NCI-H2227 (cell line): ENCODE results near the gene FGF19.

Experiments used
- DNase-seq: peaks from one replicate; lab custom pipeline; 2025; ENCODE audit not compliant: unreplicated experiment; lab: John Stamatoyannopoulos, UW

Gene FGF19

DNA sequence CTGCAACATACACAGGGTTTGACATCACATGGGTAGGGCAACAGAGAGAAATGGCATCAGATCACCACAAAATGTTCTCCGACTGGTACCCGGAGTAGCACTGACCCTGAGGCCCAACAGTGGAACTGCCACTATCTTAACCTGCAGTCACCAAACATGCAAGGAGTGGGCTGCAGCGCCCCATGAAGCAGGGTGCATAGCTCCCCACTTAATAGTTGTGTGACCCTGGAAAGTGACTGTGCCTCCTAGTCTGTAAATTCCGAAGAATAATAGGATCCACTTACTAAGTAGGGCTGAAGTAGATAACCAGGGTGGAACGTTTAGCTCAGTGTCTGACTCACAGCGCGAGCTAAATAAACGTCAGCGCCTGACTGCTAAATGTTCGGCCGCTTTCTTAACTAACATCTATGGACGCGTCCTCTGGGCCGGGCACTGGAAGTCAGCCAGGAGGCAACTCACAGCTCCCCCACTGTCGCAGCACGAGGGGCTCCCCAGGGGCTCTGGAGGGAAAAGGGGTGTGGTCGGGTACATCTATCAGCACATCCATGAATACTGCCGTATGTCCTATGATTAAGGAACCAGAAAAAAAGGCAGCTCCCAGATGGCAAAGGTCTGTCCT lies 29.4 kb downstream of the FGF19 start:
- peak; percentile 56 for DNase-seq

DNA sequence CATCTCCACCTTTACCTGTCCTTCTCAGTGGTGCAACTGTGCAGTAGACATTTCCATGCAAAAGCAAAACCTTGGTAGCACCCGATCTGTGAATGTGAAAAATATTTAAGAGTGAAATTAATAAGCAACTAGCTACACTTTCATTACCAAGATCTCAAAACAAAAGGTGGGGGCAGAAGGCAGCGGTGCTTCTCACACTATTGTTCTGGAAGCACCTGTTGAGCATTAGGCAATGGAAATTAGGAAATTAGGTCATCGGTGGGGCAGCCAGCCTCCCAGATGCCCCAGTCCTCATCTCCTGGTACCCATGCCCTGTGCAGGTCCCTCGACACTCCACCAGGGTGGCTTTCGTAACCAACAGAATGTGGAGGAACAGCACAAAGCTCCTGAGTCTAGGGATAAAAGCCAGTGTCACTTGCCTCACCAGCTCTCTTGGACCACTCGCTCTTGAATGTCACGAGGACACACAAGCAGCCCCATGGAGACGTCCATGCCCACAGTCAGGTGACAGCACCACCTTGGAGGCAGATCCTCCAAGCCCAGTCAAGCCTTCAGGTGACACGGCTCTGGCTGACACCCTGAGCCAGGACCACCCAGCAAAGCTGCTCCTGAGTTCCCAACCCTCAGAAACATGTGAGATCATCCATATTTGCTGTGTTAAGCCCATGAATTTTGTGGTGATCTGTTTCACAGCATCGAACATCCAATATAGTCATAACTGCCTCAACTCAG lies 31.9 kb downstream of the FGF19 start:
- DNase-seq, result no peak

DNA sequence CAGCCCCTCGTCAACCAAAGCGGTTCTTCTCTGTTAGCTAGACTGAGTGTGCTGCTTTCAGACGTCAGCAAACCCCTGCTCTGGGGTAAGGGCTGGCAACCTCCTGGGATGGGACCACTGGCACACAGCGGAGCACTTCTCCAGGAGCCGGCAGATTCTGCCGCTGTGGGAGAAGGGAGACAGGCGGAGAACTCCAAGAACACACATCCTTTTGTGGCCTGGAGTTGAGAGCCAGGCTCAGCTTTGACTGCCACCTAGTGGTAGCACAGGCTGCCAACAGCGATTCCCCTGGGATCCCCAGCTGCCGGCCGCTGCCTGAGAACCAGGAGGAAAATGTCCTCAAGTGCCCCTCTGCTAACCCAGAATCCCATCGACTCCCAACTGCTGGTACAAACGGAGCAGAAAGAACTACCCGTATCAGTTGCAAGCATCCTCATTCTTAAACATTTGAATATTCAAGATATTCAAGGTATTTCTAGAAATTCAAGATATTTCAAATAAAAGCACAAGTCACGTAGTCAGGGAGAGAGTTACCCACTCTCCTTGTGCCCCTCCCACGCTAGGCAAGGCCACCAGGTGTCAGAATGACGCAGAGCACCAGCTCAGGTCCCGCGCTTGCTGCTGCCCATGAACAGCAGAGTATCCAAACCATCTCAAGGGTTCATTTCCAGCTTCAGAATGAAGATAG lies 33.5 kb downstream of the FGF19 start:
- peak; percentile 91 for DNase-seq

DNA sequence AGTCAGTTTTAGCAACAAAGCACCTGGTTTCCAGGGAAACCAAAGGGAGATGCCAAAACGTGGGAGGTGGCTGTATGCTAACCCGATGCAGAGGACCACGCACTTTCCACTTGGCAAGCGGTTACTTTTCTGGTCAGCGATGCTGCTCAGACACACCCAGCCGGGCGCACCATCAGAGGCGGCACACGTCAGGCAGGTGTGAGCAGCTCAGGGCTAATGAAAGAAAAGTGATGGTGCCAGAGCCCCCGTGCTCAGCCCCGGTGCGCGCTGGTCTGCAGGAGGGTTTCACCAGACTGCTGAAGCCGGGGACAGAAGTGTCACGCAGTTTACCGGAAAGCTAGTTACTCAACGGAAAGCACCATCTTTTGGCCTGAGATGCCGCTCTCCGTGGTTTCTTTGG lies 34.3 kb downstream of the FGF19 start:
- DNase-seq, result no peak

DNA sequence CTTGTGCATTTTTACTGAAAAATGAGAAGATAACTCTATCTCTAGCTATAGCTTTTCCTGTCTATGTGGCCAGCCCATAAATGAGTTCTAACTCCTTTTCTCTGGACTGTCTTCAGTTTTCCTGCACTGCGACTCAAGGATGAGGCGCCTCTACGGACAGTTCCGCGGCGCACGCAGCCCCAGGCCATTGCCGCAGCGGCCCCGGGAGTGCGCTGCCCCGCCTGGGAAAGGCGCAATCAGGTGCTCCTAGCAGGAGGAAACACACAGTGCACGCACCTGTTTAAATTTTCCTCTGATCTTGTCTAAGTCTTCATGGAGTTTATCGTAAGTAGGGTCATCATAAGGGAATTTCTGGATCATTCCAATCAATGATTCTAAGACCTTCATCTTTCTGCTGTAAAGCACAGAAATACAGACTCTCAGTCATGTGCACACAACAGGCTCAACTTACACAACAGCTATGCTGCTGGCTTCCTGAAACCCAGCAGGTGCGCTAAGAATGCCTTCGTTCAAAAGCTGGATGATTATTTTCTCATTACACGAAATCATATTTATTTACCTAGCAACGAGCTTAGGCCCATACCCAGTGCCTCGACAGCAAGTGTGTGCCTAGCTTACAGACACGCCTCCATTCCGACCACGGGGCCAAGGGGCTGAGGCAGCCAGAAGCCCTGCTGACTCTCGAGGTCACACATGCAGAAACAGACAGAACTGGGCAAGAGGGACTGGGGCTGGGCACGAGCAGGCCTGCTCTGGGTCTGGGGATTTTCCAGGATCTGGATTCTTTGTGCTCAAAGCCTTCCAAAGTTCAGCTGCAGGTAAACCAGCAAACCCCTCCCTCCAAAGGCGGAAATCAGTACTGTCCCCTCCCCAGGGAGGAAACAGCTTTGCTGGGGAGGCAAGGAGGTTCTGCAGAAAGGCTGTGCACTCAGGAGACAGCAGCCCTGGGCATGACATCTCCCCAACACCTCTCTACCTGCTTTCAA lies 35.9 kb downstream of the FGF19 start:
- no peak for DNase-seq

DNA sequence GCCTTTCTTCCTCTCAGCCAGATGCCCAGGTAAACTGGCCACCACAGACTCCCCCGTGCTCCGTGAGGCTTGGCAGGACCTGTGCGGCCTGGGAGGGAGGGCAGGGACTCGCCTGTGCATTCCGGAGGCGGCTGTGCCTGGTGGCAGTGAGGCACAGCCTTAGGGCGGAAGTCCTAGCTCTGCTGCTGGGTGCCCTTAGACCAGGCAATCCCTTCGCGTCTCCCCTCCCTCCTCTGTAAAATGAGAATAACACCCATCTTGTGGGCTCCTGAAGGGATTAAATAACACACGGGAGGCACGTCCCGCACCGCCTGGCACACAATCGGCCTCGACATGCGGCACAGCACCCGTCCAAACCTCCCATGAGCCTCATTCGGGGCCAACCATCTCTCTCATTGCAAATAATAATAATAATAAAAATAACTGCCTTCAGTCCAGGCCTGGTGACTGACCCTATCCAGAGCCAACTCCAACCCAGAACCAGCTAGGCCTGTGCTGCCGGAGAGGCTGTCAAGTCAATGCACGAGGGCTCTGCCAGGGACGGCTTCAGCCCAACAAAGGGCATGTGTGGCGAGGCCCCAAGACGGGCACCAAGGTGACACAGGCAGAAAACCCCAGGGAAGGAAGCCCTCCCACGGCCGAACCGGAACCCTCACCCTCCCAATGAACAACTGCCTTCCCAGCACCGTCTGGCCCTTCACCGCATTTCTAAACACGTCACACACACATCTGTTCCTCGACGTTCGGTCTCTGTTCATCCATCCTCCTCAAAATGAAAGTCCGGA lies 36.9 kb downstream of the FGF19 start:
- DNase-seq, result no peak

DNA sequence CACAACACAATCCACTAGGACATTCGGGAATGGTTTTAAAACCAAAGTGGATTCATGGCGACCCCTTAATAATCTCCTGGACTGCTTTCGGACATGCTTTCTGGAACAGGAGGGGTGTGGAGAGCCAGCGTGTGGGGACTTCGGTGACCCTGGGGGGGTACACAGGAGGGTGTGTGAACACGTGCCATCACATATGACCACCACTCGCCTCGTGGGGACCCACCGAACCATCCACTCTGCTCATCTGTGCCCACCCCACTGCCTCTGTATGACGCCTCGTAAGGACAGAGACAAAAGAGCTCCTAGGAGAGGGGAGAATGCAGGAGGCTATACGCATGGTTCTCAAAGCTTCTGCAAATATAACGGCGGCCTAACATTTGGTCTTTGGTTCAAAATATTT lies 37.6 kb downstream of the FGF19 start:
- DNase-seq, result no peak

DNA sequence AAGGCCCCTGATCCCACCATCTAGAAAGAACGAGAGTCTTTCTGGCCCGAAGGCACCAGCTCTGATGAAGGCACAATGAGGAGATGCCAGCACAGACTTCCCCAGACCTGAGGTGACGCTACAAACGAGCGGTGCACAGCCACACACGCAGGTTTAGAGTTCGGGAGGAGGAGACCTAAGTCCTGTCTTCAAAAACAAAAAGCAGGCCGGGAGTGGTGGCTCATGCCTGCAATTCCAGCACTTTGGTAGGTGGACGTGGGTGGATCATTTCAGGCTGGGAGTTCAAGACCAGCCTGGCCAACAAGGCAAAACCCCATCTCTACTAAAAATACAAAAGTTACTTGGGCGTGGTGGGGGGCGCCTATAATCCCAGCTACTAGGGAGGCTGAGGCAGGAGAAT lies 38.2 kb downstream of the FGF19 start:
- DNase-seq, result no peak

DNA sequence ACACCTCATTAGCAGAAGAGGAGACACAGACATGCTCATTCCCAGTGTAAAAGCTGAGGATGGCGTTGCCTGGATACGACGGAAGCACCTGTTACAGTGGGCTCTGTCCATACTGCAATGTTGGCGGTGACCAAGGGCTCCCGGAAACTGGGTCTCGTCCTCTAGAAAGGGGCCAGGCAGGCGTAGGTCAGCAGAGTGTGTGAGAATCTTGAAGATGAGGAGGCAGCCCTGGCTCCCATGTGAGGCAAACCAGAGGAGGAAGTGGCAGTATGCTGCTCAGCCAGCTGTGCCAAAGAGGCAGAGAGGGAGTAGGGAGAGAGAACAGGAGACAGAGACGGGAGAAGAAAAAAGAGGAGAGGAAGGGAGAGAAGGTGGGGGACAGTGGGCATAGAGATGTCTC lies 38.9 kb downstream of the FGF19 start:
- no peak for DNase-seq

DNA sequence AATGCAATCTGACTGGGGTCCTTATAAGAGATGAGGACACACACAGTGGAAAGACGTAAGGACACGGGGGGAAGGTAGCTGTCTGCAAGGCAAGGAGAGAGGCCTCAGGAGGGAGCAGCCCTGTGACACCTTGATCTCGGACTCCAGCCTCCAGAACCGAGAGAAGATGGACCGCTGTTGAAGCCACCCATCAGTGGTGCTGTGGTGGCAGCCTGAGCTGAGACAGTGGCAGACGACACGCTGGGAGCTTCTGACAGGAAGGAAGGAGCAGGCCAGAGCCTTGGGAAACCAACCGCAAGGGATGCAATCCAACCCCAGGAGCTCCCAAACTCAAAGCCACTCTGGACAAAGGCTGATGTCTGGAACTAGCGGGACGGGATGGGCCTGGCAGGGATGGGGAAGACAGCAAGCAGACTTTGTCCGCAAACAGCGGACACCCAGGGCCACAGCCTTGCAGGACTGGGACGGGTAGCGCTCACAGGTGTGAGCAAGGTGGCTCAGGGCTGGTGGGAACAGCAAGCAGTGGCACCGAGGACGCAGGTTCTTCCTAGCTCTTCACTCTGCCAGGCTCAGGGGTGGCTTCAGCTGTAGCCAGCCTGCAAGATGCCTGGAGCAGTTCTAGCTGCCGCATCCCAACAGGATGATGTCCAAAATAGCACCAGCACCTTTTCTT lies 39.6 kb downstream of the FGF19 start:
- DNase-seq, result no peak

DNA sequence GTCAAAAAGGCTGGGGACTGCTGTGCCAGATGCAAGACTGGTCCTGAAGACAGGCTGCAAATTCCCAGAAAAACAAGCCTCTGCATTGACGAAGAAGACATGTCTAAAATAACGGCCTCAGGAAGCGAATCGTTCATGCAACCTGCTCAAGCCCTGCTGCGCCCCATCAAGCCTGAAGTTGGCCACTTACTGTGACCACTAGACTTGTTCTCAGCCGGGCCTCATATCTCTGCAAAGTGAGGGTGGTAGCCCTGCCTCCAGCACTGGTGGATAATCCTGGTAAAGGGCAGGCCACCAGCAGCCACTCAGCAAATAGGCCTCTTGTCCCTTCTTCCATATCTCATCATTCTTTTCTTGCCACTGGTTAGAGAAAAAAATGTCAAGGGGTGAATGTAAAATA lies 40.5 kb downstream of the FGF19 start:
- DNase-seq, result no peak

DNA sequence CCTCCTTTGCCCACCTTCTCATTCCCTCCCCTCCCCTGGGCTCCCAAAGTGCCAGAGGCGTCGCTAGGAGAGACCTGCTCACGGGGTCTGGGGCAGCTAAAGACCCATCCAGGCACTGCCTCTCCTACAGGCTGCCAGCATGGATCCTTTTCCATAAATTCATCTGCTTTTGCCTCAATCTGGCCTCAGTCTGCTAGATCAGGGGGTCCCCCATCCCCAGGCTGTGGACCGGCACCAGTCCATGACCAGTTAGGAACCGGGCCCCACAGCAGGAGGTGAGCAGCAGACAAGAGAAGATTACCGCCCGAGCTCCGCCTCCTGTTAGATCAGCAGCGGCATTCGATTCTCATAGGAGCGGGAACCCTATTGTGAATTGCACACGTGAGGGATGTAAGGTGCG lies 41.0 kb downstream of the FGF19 start:
- DNase-seq, result no peak

DNA sequence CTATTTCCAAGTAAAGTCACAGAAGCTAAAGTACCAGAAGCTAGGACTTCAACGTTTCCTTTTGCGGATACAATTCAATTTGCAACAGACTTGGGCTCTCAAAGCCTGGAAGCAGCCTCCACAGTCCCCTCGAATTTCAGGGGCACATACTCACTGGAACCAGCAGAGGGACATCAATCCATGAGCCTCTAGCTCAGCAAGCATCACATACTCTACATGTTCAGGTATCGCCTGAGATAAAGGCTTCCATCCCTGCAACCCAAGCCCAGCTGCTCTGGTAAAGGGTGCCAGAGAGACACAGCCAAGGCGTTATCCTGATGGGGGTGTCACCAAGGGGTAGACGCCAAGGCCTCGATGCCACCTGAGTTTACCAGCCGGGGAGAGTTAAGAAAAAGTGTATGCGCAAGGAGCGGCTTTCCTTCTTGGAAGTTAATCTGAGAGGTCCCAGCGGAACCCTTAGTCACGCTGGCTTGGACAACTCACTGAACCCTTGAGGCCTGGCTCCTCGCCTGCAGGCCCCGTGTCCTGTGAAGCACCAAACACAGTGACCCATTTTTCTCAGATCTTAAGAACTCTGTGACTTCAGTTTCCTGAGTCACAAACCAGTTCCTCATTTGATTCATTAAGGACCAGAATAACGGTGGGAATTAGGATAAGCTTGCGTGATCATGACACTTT lies 41.7 kb downstream of the FGF19 start:
- no peak for DNase-seq

DNA sequence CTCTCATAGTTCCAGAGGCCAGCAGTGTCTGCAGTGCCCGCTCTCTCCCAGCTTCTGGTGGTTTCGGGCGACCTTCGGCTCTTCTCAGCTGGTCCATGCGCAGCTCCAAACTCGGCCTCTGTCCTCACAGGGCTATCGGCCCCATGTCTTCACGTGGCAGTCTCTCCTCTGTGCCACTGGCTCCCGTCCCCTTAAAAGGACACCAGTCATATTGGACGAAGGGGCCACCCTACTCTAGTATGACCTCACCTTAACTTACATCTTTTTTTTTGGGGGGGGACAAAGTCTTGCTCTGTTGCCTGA lies 42.5 kb downstream of the FGF19 start:
- no peak for DNase-seq

DNA sequence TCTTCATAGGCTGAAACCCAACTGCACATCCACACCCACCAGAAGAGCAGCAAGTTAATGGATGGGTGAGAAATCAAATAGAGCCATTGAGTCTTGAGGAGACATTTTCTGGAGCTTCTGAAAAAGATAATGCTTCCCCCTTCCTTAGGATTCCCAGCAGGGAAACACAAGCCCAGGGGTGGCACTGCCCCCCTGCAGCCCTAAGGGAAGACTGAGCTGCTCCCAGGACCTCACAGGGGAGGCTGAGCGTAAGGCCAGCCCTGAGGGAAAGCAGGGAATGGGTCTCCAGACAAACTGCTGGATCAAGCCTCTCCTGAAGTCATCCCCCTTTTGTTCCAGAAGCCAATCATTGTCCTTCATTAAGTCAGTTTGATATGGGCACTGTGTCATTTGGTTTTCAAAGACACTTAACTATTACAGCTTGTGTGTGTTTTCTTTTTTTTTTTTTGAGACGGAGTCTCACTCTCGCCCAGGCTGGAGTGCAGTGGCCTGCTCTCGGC lies 43.8 kb downstream of the FGF19 start:
- DNase-seq, result no peak

DNA sequence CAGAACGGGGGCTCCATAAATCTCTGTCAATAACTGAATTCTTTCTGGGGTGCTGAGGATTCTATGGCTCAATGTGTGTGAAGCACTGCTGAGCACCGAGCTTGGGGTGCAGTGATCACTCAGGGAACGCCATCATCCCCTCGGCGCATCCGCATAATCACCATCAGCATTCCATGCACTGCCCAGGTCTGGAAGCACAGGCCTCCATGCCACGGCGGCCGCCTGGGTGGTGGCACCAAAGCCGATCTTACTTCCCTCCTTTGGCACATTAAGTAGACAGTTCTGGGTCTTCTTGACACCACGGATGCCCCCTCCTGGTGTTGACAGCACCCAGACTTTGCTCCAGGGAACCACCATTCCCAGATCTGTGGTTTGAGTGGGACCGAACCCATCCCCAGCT lies 44.2 kb downstream of the FGF19 start:
- DNase-seq, result no peak

DNA sequence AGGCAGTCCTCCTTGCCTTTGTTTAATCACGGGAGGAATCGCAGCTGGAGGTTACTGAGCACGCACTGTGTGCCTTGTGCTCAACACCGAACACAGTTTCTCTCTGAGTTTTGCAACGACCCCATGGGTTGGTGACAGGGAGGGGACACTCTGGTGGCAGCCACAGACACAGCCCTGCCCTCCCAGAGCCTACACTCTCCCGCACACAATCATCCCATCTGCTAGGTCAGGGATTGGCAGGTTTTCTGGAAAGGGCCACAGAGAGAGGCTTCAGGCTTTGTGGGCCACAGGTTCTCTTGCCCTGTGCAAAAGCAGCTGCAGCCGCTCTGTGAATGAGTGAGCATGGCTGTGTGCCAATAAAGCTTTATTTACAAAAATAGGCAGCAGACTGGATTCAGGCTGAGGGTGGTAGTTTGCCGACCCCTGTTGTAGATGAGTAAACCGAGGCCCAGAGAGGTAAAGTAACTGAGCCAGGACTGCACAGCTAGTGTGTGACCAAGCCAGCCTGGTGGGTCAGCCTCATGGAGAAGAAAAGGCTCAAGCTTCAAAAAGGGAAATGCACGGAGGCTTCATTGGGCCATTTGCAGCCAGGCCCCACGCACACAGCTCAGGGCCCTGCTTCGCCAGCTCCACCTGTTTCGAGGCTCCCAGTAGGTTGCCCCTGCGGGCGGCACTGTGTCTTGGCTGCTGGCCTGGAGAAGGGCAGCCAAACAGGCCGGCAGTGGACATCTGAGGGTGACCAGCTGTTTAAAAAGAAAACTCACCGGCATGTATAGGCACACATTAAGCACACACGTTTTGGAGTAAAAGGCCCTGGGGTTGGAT lies 45.0 kb downstream of the FGF19 start:
- DNase-seq, result no peak

DNA sequence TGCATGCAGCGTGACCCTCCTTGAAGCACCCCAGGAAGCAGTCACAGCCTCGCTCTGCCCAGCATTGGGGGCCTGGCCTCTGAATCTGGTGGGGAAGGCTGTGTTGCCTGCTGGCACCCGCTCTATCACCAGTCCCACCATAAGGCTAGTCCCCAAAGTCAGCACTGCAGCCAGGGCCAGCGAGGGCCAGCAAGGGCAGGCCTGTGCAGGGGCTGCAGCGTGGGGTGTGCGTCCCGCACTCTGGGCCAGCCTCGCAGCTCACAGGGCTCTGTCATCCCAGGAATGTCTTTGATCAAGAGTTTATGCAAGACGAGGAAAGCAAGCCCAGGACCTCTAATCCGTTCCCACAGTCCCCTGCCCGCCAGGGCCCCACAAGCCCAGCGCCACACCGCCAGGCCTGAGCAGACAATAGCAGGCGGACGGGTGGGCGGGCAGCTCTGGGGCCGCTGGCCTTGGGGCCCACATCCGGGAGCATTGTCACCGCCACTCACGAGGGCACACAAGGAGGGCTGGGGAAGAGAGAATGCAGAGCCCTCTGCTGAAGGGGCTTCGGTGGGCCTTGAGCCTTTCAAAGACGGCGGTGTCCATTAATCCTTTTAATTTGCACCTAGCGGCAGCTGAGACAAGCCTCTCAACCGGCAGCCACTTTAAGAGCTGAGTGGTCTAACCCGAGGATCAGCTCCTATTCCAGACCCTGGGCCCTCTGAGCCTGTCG lies 45.8 kb downstream of the FGF19 start:
- DNase-seq, result peak; percentile 60
